CD4-positive, alpha-beta T cell treated with Interleukin-15 for 4 hours (primary cell): ENCODE results near the gene HYLS1.
A peak's percentile ranks its signal among the peaks of the same experiment; 100 is the strongest.
"Not testable (repeated sequence)": the region's sequence is repeated elsewhere in the genome, so short reads cannot be mapped to it uniquely, and the experiment has no call there.

ENCODE experiments used
- DNase-seq: peaks from one replicate; pipeline ENCODE4 v3.0.0-alpha.2; 2020; ENCODE audit warnings: low spot score

Gene HYLS1

GRCh38 chr11:125887373-125888324 lies at the start of gene HYLS1:
HYLS1 (plus strand) TSS chr11:125887668; CDS start chr11:125899369, 11,701 bp downstream.
- peak; percentile 96 for DNase-seq

GRCh38 chr11:125842321-125842948 lies 45.0 kb upstream of the HYLS1 start:
- DNase-seq: no peak

GRCh38 chr11:125846188-125846587 lies 41.3 kb upstream of the HYLS1 start:
- DNase-seq: no peak

GRCh38 chr11:125857670-125858069 lies 29.8 kb upstream of the HYLS1 start:
- DNase-seq: not testable (repeated sequence)

GRCh38 chr11:125862786-125863185 lies 24.7 kb upstream of the HYLS1 start:
- DNase-seq: not testable (repeated sequence)

- not testable (repeated sequence) for DNase-seq
These were observed 22.1 kb upstream of the HYLS1 start for GRCh38 chr11:125865354-125865753.

GRCh38 chr11:125869521-125869920 lies 17.9 kb upstream of the HYLS1 start:
- no peak for DNase-seq

- DNase-seq: no peak
These were observed 15.9 kb upstream of the HYLS1 start for GRCh38 chr11:125871391-125872137.

- DNase-seq: no peak
These were observed 15.4 kb upstream of the HYLS1 start for GRCh38 chr11:125872138-125872491.

GRCh38 chr11:125873881-125874555 lies 13.4 kb upstream of the HYLS1 start:
- DNase-seq: no peak

GRCh38 chr11:125874556-125875124 lies 12.8 kb upstream of the HYLS1 start:
- peak; percentile 49 for DNase-seq

GRCh38 chr11:125881291-125881690 lies 6.2 kb upstream of the HYLS1 start:
- no peak for DNase-seq

- DNase-seq: no peak
These were observed 4.1 kb upstream of the HYLS1 start for GRCh38 chr11:125883375-125883774.

- DNase-seq: peak; percentile 20
These were observed 483 bp upstream of the HYLS1 start for GRCh38 chr11:125886997-125887372.

- no peak for DNase-seq
These were observed 3.1 kb downstream of the HYLS1 start for GRCh38 chr11:125890447-125891100.

- DNase-seq: no peak
These were observed 4.6 kb downstream of the HYLS1 start for GRCh38 chr11:125892071-125892470.

- DNase-seq: no peak
These were observed 5.5 kb downstream of the HYLS1 start for GRCh38 chr11:125892994-125893393.

GRCh38 chr11:125901872-125902271 lies 14.4 kb downstream of the HYLS1 start:
- DNase-seq: no peak

GRCh38 chr11:125902277-125902926 lies 14.9 kb downstream of the HYLS1 start:
- DNase-seq: no peak

GRCh38 chr11:125902927-125903710 lies 15.7 kb downstream of the HYLS1 start, which contains the start of gene PUS3:
PUS3 (minus strand) TSS chr11:125903206; CDS start chr11:125896284, 6,922 bp downstream.
- DNase-seq: peak; percentile 87
